OCI-LY3 (cell line): ENCODE results near the gene SLC25A21.

Experiments
- EZH2phosphoT487 ChIP-seq: fragments of 200-600 bp; shearing (Covaris generic); IDR thresholded peaks from 2 replicates; pipeline ENCODE4 v1.6.1; 2018; ENCODE audit warnings: antibody characterized with exemption, mixed run types, low read depth
- TF ChIP-seq, protein P1 (sequence below): fragments of 200-600, 300-600 bp; sonication (generic); IDR thresholded peaks from 2 replicates; pipeline ENCODE4 v1.5.1; 2014; ENCODE audit warnings: antibody characterized with exemption, low read length, low read depth

DNA sequence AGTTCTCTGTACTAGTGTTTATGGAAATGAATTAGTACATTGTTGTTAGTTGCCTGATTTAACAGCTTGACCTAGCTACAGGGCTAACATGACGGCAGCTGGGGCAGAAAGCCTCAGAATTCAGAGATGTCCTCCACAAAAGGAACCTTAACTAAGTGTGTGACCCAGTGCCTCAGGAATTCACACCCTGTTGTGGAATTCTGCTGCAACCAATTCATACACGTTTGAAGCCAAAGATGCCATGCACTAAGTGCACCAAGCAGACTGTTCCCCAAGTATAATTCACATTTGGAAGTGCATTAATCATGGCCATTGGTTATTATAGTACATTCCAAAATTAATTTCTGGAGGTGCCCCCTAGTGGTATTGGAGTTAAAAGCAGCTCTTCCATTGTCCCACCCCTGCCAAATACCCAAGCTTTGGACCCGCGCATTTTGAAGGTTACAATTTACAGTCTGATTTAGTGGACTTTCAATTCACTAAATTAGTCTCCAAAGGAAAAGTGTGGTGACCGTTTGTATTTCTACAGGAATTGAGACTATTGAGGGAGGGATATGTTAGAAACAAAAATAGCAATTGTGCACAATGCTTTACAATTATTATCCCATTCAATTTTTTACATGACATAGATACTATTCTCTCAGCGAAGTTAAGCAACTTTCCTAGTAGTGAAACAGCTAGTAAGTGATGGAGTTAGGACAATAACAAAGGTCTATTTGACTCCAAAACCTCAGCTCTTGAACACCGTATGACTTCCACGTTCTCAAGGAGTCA, 424.8 kb downstream of the SLC25A21 start:
- TF ChIP-seq, protein P1, sequence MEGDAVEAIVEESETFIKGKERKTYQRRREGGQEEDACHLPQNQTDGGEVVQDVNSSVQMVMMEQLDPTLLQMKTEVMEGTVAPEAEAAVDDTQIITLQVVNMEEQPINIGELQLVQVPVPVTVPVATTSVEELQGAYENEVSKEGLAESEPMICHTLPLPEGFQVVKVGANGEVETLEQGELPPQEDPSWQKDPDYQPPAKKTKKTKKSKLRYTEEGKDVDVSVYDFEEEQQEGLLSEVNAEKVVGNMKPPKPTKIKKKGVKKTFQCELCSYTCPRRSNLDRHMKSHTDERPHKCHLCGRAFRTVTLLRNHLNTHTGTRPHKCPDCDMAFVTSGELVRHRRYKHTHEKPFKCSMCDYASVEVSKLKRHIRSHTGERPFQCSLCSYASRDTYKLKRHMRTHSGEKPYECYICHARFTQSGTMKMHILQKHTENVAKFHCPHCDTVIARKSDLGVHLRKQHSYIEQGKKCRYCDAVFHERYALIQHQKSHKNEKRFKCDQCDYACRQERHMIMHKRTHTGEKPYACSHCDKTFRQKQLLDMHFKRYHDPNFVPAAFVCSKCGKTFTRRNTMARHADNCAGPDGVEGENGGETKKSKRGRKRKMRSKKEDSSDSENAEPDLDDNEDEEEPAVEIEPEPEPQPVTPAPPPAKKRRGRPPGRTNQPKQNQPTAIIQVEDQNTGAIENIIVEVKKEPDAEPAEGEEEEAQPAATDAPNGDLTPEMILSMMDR, result peak; percentile 78
- no peak for TF ChIP-seq EZH2phosphoT487
